ENCODE measurements around the gene EDIL3. TPM values are rescaled to one million over a fixed set of nuclear protein-coding genes. Genes with fewer than 3 reads are reported as not detected.

The EDIL3 gene
- total and polyA plus RNA-seq, 2 donors from 2014 or later: 5.2 to 32.8 TPM

DNA sequence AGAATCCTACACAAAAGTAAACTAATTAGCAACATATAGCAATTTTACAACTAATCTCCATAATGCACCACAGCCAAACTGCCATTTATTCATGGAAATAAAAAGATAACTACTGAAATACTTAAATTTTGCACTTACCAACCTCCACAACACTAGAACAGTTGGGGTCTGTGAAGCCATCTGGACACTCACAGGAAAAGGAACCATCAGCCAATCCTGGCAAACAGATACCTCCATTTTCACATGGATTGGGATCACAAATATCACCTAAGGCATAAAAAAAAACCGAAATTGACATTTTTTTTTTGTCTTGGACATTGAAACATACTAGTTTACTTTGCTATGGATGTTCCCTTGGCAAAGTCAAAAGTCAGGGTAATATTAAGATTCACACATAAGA lies 130.7 kb downstream of the EDIL3 start:
- Histone ChIP-seq H3K27me3 (ENCODE audit: control insufficient read depth, insufficient read depth, low read length) (no peaks in the 10 kb centered on the region), H3K9me3 (ENCODE audit: control insufficient read depth in 2 of 3, insufficient read depth in 1 of 3, low read length in 3 of 3) (no peaks in the 10 kb centered on the region), H3K9ac (ENCODE audit: low read length in 3 of 3) (no peak overlapping the region), H3K27ac (ENCODE audit: low read depth in 2 of 2, low read length in 2 of 2) (no peak overlapping the region), H3K4me1 (ENCODE audit: control insufficient read depth in 2 of 3, insufficient read depth in 2 of 3, low read depth in 1 of 3, low read length in 3 of 3) (no peaks in the 10 kb centered on the region), H3K36me3 (ENCODE audit: control insufficient read depth in 2 of 3, insufficient read depth in 3 of 3, low read length in 3 of 3) (no peaks in the 10 kb centered on the region), H3K4me3 (ENCODE audit: low read length in 3 of 3) (no peak overlapping the region)
- intact Hi-C loops (cut with DNase I): no loop called here
- no peak for FAIRE-seq
- TF ChIP-seq, protein P1, sequence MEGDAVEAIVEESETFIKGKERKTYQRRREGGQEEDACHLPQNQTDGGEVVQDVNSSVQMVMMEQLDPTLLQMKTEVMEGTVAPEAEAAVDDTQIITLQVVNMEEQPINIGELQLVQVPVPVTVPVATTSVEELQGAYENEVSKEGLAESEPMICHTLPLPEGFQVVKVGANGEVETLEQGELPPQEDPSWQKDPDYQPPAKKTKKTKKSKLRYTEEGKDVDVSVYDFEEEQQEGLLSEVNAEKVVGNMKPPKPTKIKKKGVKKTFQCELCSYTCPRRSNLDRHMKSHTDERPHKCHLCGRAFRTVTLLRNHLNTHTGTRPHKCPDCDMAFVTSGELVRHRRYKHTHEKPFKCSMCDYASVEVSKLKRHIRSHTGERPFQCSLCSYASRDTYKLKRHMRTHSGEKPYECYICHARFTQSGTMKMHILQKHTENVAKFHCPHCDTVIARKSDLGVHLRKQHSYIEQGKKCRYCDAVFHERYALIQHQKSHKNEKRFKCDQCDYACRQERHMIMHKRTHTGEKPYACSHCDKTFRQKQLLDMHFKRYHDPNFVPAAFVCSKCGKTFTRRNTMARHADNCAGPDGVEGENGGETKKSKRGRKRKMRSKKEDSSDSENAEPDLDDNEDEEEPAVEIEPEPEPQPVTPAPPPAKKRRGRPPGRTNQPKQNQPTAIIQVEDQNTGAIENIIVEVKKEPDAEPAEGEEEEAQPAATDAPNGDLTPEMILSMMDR (IDR thresholded peaks at IDR 0.05; ENCODE audit: borderline replicate concordance, extremely low read depth, insufficient read depth): no peak
- DNase-seq: no peak

GRCh38 chr5:84251503-84251902 lies 133.2 kb downstream of the EDIL3 start:
- FAIRE-seq (no peak), DNase-seq (no peak)
- H3K27me3 ChIP-seq (ENCODE audit: control insufficient read depth, insufficient read depth, low read length): no peaks in the 10 kb centered on the region
- H3K36me3 ChIP-seq (ENCODE audit: control insufficient read depth in 2 of 3, insufficient read depth in 3 of 3, low read length in 3 of 3): no peaks in the 10 kb centered on the region
- intact Hi-C loops (cut with DNase I): no loop called here
- H3K27ac ChIP-seq (ENCODE audit: low read depth in 2 of 2, low read length in 2 of 2): no peak overlapping the region
- no peaks in the 10 kb centered on the region for H3K9me3 ChIP-seq (ENCODE audit: control insufficient read depth in 2 of 3, insufficient read depth in 1 of 3, low read length in 3 of 3)
- no peak overlapping the region for H3K9ac ChIP-seq (ENCODE audit: low read length in 3 of 3)
- no peaks in the 10 kb centered on the region for H3K4me1 ChIP-seq (ENCODE audit: control insufficient read depth in 2 of 3, insufficient read depth in 2 of 3, low read depth in 1 of 3, low read length in 3 of 3)
- TF ChIP-seq, protein P1 (IDR thresholded peaks at IDR 0.05; ENCODE audit: borderline replicate concordance, extremely low read depth, insufficient read depth): no peak
- no peak overlapping the region for H3K4me3 ChIP-seq (ENCODE audit: low read length in 3 of 3)

GRCh38 chr5:84249918-84250630 lies 134.6 kb downstream of the EDIL3 start:
- no peak overlapping the region for H3K4me3 ChIP-seq (ENCODE audit: low read length in 3 of 3)
- no peak overlapping the region for H3K9ac ChIP-seq (ENCODE audit: low read length in 3 of 3)
- no peak for DNase-seq
- no peak for FAIRE-seq
- intact Hi-C loops (cut with DNase I): no loop called here
- H3K4me1 ChIP-seq (ENCODE audit: control insufficient read depth in 2 of 3, insufficient read depth in 2 of 3, low read depth in 1 of 3, low read length in 3 of 3): no peaks in the 10 kb centered on the region
- no peaks in the 10 kb centered on the region for H3K27me3 ChIP-seq (ENCODE audit: control insufficient read depth, insufficient read depth, low read length)
- no peaks in the 10 kb centered on the region for H3K36me3 ChIP-seq (ENCODE audit: control insufficient read depth in 2 of 3, insufficient read depth in 3 of 3, low read length in 3 of 3)
- H3K27ac ChIP-seq (ENCODE audit: low read depth in 2 of 2, low read length in 2 of 2): no peak overlapping the region
- no peaks in the 10 kb centered on the region for H3K9me3 ChIP-seq (ENCODE audit: control insufficient read depth in 2 of 3, insufficient read depth in 1 of 3, low read length in 3 of 3)
- TF ChIP-seq, protein P1 (IDR thresholded peaks at IDR 0.05; ENCODE audit: borderline replicate concordance, extremely low read depth, insufficient read depth): no peak

- Histone ChIP-seq H3K27me3 (ENCODE audit: control insufficient read depth, insufficient read depth, low read length) (no peaks in the 10 kb centered on the region), H3K36me3 (ENCODE audit: control insufficient read depth in 2 of 3, insufficient read depth in 3 of 3, low read length in 3 of 3) (no peaks in the 10 kb centered on the region), H3K9me3 (ENCODE audit: control insufficient read depth in 2 of 3, insufficient read depth in 1 of 3, low read length in 3 of 3) (no peaks in the 10 kb centered on the region), H3K4me1 (ENCODE audit: control insufficient read depth in 2 of 3, insufficient read depth in 2 of 3, low read depth in 1 of 3, low read length in 3 of 3) (no peaks in the 10 kb centered on the region), H3K4me3 (ENCODE audit: low read length in 3 of 3) (no peak overlapping the region), H3K9ac (ENCODE audit: low read length in 3 of 3) (no peak overlapping the region), H3K27ac (ENCODE audit: low read depth in 2 of 2, low read length in 2 of 2) (no peak overlapping the region)
- intact Hi-C loops (cut with DNase I): no loop called here
- TF ChIP-seq, protein P1 (IDR thresholded peaks at IDR 0.05; ENCODE audit: borderline replicate concordance, extremely low read depth, insufficient read depth): no peak
- DNase-seq (no peak), FAIRE-seq (no peak)
These were observed 136.7 kb downstream of the EDIL3 start for GRCh38 chr5:84248013-84248412.

Measured in kidney (tissue), 14 donors.